ENCODE data around the gene SYT1.
A peak's percentile ranks its signal among the peaks of the same experiment; 100 is the strongest.

The SYT1 gene

GRCh38 chr12:79366374-79366773 is 501.8 kb downstream of the SYT1 start:
- no peak for DNase-seq

- DNase-seq, result no peak
These were observed 502.5 kb downstream of the SYT1 start for GRCh38 chr12:79367032-79367589.

GRCh38 chr12:79370021-79370420 is 505.4 kb downstream of the SYT1 start:
- DNase-seq, result no peak

- no peak for DNase-seq
These were observed 506.7 kb downstream of the SYT1 start for GRCh38 chr12:79371226-79371625.

GRCh38 chr12:79373896-79374499 is 509.4 kb downstream of the SYT1 start:
- DNase-seq, result no peak

- no peak for DNase-seq
These were observed 510.0 kb downstream of the SYT1 start for GRCh38 chr12:79374545-79374944.

GRCh38 chr12:79375050-79375449 is 510.5 kb downstream of the SYT1 start:
- DNase-seq, result no peak

- no peak for DNase-seq
These were observed 513.9 kb downstream of the SYT1 start for GRCh38 chr12:79378496-79378895.

- DNase-seq, result no peak
These were observed 515.8 kb downstream of the SYT1 start for GRCh38 chr12:79380402-79380801.

GRCh38 chr12:79381248-79382208 is 517.0 kb downstream of the SYT1 start:
- no peak for DNase-seq

GRCh38 chr12:79384551-79384950 is 520.0 kb downstream of the SYT1 start:
- DNase-seq, result no peak

GRCh38 chr12:79388011-79388410 is 523.4 kb downstream of the SYT1 start:
- DNase-seq, result no peak

GRCh38 chr12:79393842-79394241 is 529.3 kb downstream of the SYT1 start:
- no peak for DNase-seq

- no peak for DNase-seq
These were observed 533.0 kb downstream of the SYT1 start for GRCh38 chr12:79397609-79398008.

- DNase-seq, result peak; percentile 71
These were observed 535.9 kb downstream of the SYT1 start for GRCh38 chr12:79400481-79400880.

GRCh38 chr12:79402606-79403005 is 538.0 kb downstream of the SYT1 start:
- DNase-seq, result no peak

GRCh38 chr12:79406993-79407392 is 542.4 kb downstream of the SYT1 start:
- DNase-seq, result no peak

GRCh38 chr12:79407671-79408622 is 543.4 kb downstream of the SYT1 start:
- no peak for DNase-seq

- no peak for DNase-seq
These were observed 544.1 kb downstream of the SYT1 start for GRCh38 chr12:79408689-79409088.

- no peak for DNase-seq
These were observed 545.0 kb downstream of the SYT1 start for GRCh38 chr12:79409562-79409961.

- no peak for DNase-seq
These were observed 547.2 kb downstream of the SYT1 start for GRCh38 chr12:79411791-79412190.

- DNase-seq, result no peak
These were observed 549.2 kb downstream of the SYT1 start for GRCh38 chr12:79413796-79414195.

- DNase-seq, result no peak
These were observed 549.7 kb downstream of the SYT1 start for GRCh38 chr12:79414252-79414651.
